Neural cell (in vitro differentiated cells): ENCODE results near the gene SLC22A2. TPM values are rescaled to one million over a fixed set of nuclear protein-coding genes. Genes with fewer than 3 reads are reported as not detected.

ENCODE experiments used
- H2AFZ ChIP-seq: fragments of 200-600, 300-800 bp; sonication (generic), shearing (Covaris generic); 2 replicates; pipeline ENCODE4 v1.6.0; 2014; ENCODE audit warnings: low read depth, mild to moderate bottlenecking, antibody characterized with exemption, low read length, moderate library complexity
- H3F3A ChIP-seq: fragments of 200-600 bp; shearing (Covaris generic); 2 replicates; pipeline ENCODE4 v1.6.1; 2016; ENCODE audit warnings: mild to moderate bottlenecking, moderate library complexity, mixed read lengths, antibody characterized with exemption, low read length; ENCODE audit not compliant: insufficient read depth, poor library complexity, severe bottlenecking
- H3K27ac ChIP-seq: fragments of 200-600, 300-800 bp; sonication (generic), shearing (Covaris generic); 2 replicates; pipeline ENCODE4 v1.5.1; 2014; ENCODE audit warnings: mild to moderate bottlenecking, low read length, moderate library complexity
- H3K27me3 ChIP-seq: fragments of 300-800, 200-600 bp; sonication (generic), shearing (Covaris generic); 2 replicates; pipeline ENCODE4 v1.6.0; 2014; ENCODE audit warnings: mild to moderate bottlenecking, low read depth, low read length, moderate library complexity; ENCODE audit not compliant: insufficient read depth
- H3K36me3 ChIP-seq: fragments of 300-800, 200-600 bp; sonication (generic), shearing (Covaris generic); 2 replicates; pipeline ENCODE4 v1.5.1; 2014; ENCODE audit warnings: mild to moderate bottlenecking, antibody characterized with exemption, low read length, moderate library complexity; ENCODE audit not compliant: insufficient read depth
- H3K4me2 ChIP-seq: fragments of 300-800, 200-600 bp; sonication (generic), shearing (Covaris generic); 2 replicates; pipeline ENCODE4 v1.6.0; 2014; ENCODE audit warnings: mild to moderate bottlenecking, low read length
- H3K4me3 ChIP-seq: fragments of 300-800, 200-600 bp; sonication (generic), shearing (Covaris generic); 2 replicates; pipeline ENCODE4 v1.5.1; 2014; ENCODE audit warnings: mild to moderate bottlenecking, low read length, moderate library complexity
- H3K79me2 ChIP-seq: fragments of 200-600 bp; shearing (Covaris generic); replicated peaks from 2 replicates; pipeline ENCODE4 v1.6.0; 2014; ENCODE audit warnings: mild to moderate bottlenecking, low read length, moderate library complexity; ENCODE audit not compliant: insufficient read depth
- H3K9ac ChIP-seq: fragments of 300-800, 200-600 bp; sonication (generic), shearing (Covaris generic); 2 replicates; pipeline ENCODE4 v1.6.1; 2016; ENCODE audit warnings: mild to moderate bottlenecking, low read length, mixed read lengths
- H3K9me2 ChIP-seq: fragments of 200-600 bp; shearing (Covaris generic); 2 replicates; pipeline ENCODE4 v1.6.1; 2016; ENCODE audit warnings: mild to moderate bottlenecking, low read length, mixed read lengths; ENCODE audit not compliant: insufficient read depth
- H3K9me3 ChIP-seq: fragments of 200-600, 300-800 bp; sonication (generic), shearing (Covaris generic); 2 replicates; pipeline ENCODE4 v1.6.1; 2016; ENCODE audit warnings: mild to moderate bottlenecking, mixed run types, low read length, moderate library complexity, mixed read lengths
- H4K20me1 ChIP-seq: fragments of 200-600 bp; shearing (Covaris generic); 2 replicates; pipeline ENCODE4 v1.6.1; 2016; ENCODE audit warnings: mild to moderate bottlenecking, mixed run types; ENCODE audit not compliant: insufficient read depth
- CTCF ChIP-seq: fragments of 450-650 bp; IDR thresholded peaks from 2 replicates; pipeline ENCODE4 v1.5.1; 2014; ENCODE audit warnings: antibody characterized with exemption, mild to moderate bottlenecking, moderate library complexity; ENCODE audit not compliant: poor library complexity, severe bottlenecking
- EP300 ChIP-seq: fragments of 450-650 bp; conservative IDR thresholded peaks from 2 replicates; pipeline ENCODE4 v1.6.1; 2014; ENCODE audit warnings: antibody characterized with exemption, mild to moderate bottlenecking, moderate library complexity; ENCODE audit not compliant: poor library complexity, severe bottlenecking
- EZH2 ChIP-seq: fragments of 200-600, 300-800 bp; shearing (Covaris generic), sonication (generic); IDR thresholded peaks from 2 replicates; pipeline ENCODE4 v1.6.1; 2014; ENCODE audit warnings: antibody characterized with exemption, low read length, borderline replicate concordance, mild to moderate bottlenecking; ENCODE audit not compliant: insufficient read depth, poor library complexity, severe bottlenecking
- MXI1 ChIP-seq: fragments of 450-650 bp; conservative IDR thresholded peaks from 2 replicates; pipeline ENCODE4 v1.6.1; 2014; ENCODE audit warnings: antibody characterized with exemption, mild to moderate bottlenecking; ENCODE audit not compliant: poor library complexity, severe bottlenecking
- POLR2AphosphoS5 ChIP-seq: IDR thresholded peaks from 2 replicates; pipeline ENCODE4 v1.6.1; 2012
- RAD21 ChIP-seq: fragments of 450-650 bp; conservative IDR thresholded peaks from 2 replicates; pipeline ENCODE4 v1.6.1; 2014; ENCODE audit warnings: antibody characterized with exemption, mild to moderate bottlenecking, moderate library complexity
- SMC3 ChIP-seq: fragments of 450-650 bp; conservative IDR thresholded peaks from 2 replicates; pipeline ENCODE4 v1.6.1; 2014; ENCODE audit warnings: antibody characterized with exemption, mild to moderate bottlenecking, moderate library complexity; ENCODE audit not compliant: poor library complexity
- TAF1 ChIP-seq: IDR thresholded peaks from 2 replicates; pipeline ENCODE4 v1.6.1; 2012; ENCODE audit warnings: low read depth
- polyA minus RNA-seq: library from RNA; depleted of rRNA, polyadenylated mRNA; stranded (reverse); fragments of >200 nt; gene quantifications from 2 replicates; pipeline ENCODE4 v1.2.3, GENCODE V29; 2014
- polyA plus RNA-seq: library from polyadenylated mRNA; depleted of rRNA; stranded (reverse); fragments of >200 nt; gene quantifications from 2 replicates; pipeline ENCODE4 v1.2.3, GENCODE V29; 2014
- TF ChIP-seq, protein P1 (sequence below): IDR thresholded peaks from 2 replicates; pipeline ENCODE4 v1.6.1; 2012; ENCODE audit warnings: borderline replicate concordance

SLC22A2 gene
- polyA plus RNA-seq (not detected in 2 replicates), polyA minus RNA-seq (not detected in 2 replicates)

DNA sequence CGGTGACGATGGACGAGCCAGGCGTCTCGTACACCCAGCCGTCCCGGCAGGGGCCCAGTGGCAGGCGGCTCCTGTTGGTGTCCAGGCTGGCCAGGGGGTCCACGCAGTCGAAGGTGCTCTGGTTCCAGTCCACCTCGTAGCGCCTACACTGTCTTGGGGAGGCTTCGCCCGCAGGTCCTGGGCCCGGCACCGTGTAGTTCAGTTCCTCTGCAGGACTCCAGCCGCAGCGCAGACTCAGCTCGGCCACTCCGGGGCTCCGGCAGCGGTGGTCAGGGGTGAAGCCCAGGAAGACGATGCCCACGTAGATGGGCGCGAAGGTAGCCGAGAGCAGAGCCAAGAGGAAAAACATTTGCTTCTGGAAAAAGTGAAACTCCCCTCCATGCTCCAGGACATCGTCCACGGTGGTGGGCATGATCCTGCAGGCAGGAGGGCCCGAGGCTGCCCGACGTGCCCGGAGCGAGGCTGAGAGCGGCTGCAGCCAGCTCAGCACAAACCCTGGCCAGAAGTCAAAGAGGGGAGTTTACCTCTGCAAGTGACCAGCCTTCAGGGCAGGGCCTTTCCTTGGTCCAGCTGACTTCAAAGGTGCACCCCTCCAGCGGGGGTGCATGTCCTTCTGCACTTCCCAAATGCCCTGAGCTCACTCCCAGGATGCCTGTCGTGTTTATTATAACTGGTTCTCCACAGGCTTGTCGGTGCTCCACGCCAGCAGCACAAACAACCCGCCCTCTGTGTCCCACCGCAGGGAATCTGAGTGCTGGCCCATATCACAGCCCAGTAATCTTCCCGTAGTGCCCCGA, at the start of gene SLC22A2:
Gene SLC22A2 (minus strand): TSS at position 476 of the 797 bp plus-strand sequence. CDS start 64 bp downstream, at position 412.
- H4K20me1 ChIP-seq: no peaks in the 10 kb centered on the region
- H3K27me3 ChIP-seq: no peaks in the 10 kb centered on the region
- no peak within 1 kb of the TSS for H3K4me3 ChIP-seq
- TF ChIP-seq MXI1: no peak
- TF ChIP-seq EP300: no peak
- TF ChIP-seq, protein P1, sequence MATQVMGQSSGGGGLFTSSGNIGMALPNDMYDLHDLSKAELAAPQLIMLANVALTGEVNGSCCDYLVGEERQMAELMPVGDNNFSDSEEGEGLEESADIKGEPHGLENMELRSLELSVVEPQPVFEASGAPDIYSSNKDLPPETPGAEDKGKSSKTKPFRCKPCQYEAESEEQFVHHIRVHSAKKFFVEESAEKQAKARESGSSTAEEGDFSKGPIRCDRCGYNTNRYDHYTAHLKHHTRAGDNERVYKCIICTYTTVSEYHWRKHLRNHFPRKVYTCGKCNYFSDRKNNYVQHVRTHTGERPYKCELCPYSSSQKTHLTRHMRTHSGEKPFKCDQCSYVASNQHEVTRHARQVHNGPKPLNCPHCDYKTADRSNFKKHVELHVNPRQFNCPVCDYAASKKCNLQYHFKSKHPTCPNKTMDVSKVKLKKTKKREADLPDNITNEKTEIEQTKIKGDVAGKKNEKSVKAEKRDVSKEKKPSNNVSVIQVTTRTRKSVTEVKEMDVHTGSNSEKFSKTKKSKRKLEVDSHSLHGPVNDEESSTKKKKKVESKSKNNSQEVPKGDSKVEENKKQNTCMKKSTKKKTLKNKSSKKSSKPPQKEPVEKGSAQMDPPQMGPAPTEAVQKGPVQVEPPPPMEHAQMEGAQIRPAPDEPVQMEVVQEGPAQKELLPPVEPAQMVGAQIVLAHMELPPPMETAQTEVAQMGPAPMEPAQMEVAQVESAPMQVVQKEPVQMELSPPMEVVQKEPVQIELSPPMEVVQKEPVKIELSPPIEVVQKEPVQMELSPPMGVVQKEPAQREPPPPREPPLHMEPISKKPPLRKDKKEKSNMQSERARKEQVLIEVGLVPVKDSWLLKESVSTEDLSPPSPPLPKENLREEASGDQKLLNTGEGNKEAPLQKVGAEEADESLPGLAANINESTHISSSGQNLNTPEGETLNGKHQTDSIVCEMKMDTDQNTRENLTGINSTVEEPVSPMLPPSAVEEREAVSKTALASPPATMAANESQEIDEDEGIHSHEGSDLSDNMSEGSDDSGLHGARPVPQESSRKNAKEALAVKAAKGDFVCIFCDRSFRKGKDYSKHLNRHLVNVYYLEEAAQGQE: no peak
- TF ChIP-seq EZH2: no peak
- no peak for TF ChIP-seq POLR2AphosphoS5
- TF ChIP-seq SMC3: no peak
- TF ChIP-seq TAF1: no peak
- no peak for TF ChIP-seq RAD21
- no peak for TF ChIP-seq CTCF
- no peak within 1 kb of the TSS for H2AFZ ChIP-seq
- H3K27ac ChIP-seq: no peak within 1 kb of the TSS
- H3F3A ChIP-seq: no peaks in the 10 kb centered on the region
- H3K4me2 ChIP-seq: no peak within 1 kb of the TSS
- H3K9ac ChIP-seq: no peak within 1 kb of the TSS
- H3K9me3 ChIP-seq: no peaks in the 10 kb centered on the region
- H3K36me3 ChIP-seq: no peaks in the 10 kb centered on the region
- no peaks in the 10 kb centered on the region for H3K9me2 ChIP-seq
- H3K79me2 ChIP-seq: no peaks in the 10 kb centered on the region

DNA sequence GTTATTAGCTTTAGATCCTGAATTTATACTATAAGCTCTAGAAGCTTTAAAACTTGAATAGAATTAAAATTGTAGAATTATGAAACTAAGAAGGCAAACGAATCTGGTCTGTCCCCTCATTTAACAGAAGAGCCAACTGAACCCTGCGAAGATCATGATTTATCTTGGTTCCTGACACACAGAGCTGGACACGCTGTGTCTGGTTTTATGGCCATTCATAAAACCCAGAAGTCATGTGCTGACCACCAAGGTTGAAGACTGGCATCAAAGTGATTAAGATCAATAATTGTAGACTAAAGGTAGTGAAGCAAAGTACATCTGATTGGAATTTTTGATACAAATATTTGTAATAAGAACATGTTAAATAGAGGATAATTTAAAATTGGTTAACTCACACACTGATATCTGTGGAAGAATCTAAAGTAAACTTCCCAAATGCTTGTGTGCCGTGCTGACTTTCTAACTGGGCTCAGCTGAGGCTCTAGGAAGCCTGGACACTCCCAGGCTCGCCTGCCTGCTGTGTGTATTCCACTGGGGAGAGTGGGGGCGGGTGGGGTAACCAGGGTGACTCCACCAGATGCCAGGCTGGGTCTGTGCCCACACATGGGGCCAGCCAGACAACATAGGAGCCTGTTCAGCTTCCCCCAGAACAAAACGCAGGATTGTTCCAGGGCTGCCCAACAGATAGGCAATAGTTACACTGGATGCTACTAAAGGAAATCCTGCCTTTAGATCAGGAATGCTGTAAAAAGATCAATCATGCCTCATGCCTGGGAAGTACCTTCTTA, 47.5 kb upstream of the SLC22A2 start:
- Histone ChIP-seq H3K27ac (no peak overlapping the region), H4K20me1 (no peaks in the 10 kb centered on the region), H3K27me3 (no peaks in the 10 kb centered on the region), H3K4me3 (no peak overlapping the region), H3K9me2 (no peaks in the 10 kb centered on the region), H3K36me3 (no peaks in the 10 kb centered on the region), H2AFZ (no peak overlapping the region), H3F3A (no peaks in the 10 kb centered on the region), H3K79me2 (no peaks in the 10 kb centered on the region), H3K4me2 (no peak overlapping the region), H3K9ac (no peak overlapping the region), H3K9me3 (no peaks in the 10 kb centered on the region)
- TF ChIP-seq, protein P1: no peak
- TF ChIP-seq RAD21 (no peak), TAF1 (no peak), CTCF (no peak), EZH2 (no peak), POLR2AphosphoS5 (no peak), SMC3 (no peak), EP300 (no peak), MXI1 (no peak)
